Measurements from ENCODE around the gene EPHA4.

The EPHA4 gene

DNA sequence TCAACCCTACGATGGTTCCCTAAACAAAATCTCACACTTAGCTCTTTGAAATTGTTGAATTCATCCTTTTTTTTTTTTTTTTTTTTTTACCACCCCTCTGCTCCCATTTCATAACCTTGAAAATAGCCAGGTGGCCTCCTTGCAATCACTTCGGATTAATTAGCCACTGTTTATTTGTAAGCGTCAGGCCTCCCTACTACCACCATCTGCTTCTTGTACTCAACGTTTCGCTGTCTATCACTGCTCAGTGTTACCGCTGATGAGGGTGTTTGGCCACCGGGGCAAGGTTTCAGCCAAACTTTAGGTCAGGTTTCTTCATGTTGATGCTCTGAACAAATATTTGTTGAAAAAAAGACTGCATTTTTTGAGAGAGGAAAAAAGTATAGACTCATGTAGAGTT lies 183.2 kb downstream of the EPHA4 start:
- TF ChIP-seq, protein P1, sequence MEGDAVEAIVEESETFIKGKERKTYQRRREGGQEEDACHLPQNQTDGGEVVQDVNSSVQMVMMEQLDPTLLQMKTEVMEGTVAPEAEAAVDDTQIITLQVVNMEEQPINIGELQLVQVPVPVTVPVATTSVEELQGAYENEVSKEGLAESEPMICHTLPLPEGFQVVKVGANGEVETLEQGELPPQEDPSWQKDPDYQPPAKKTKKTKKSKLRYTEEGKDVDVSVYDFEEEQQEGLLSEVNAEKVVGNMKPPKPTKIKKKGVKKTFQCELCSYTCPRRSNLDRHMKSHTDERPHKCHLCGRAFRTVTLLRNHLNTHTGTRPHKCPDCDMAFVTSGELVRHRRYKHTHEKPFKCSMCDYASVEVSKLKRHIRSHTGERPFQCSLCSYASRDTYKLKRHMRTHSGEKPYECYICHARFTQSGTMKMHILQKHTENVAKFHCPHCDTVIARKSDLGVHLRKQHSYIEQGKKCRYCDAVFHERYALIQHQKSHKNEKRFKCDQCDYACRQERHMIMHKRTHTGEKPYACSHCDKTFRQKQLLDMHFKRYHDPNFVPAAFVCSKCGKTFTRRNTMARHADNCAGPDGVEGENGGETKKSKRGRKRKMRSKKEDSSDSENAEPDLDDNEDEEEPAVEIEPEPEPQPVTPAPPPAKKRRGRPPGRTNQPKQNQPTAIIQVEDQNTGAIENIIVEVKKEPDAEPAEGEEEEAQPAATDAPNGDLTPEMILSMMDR (IDR thresholded peaks at IDR 0.05; ENCODE audit: insufficient read depth, low read length, poor library complexity, severe bottlenecking): no peak
- Histone ChIP-seq H3K27me3 (replicated peaks; ENCODE audit: control insufficient read depth, insufficient read depth, low read length) (no peaks in the 10 kb centered on the region), H3K36me3 (ENCODE audit: control insufficient read depth, insufficient read depth, low read length) (no peaks in the 10 kb centered on the region), H3K4me3 (replicated peaks; ENCODE audit: low read depth, low read length) (no peak overlapping the region)
- no peak for DNase-seq (ENCODE audit: extremely low read depth, insufficient read length)

DNA sequence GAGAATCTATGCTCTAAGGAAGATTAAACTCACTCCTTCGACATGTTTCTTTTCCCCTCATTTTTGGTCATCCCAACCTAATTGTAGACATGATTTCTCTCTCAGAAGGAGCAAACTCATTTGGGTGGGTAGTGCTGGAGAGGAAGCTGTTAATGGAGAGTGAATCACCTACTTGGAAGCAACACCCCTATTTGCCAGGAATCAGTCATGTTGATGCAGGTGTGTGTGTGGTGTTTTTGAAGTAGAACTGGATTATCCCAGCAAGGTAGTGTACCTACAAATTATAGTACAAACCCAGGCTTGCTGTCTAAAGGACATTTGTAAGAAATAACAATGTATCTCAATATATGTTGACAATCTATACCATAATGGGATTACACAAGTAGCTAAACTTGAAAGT lies 186.4 kb downstream of the EPHA4 start:
- TF ChIP-seq, protein P1 (IDR thresholded peaks at IDR 0.05; ENCODE audit: insufficient read depth, low read length, poor library complexity, severe bottlenecking): no peak
- H3K36me3 ChIP-seq (ENCODE audit: control insufficient read depth, insufficient read depth, low read length): no peaks in the 10 kb centered on the region

DNA sequence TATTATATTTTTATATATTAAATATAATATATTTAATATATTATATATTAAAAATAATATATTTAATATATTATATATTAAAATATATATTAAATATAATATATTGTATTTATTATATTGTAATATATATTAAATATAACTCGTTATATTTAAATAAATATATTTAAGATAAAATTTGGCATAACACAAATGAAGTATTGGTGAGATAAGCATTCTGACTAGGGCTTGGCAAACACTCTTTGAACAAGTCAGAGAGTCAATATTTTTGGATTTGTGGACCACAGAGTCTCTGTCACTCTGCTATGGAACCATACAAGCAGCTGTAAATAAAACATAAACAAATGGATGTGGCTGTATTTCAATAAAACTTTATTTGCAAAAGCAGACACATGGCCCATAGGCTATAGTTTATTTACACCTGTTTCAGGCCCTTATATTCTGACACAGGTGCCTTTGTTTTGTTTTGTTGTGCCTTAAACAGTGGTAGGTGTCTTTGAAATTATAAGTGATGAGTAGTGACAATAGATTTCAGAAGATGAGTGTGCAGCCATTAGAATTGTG lies 190.1 kb downstream of the EPHA4 start:
- Histone ChIP-seq H3K4me3 (replicated peaks; ENCODE audit: low read depth, low read length) (no peak overlapping the region), H3K27me3 (replicated peaks; ENCODE audit: control insufficient read depth, insufficient read depth, low read length) (no peaks in the 10 kb centered on the region), H3K36me3 (ENCODE audit: control insufficient read depth, insufficient read depth, low read length) (no peaks in the 10 kb centered on the region)
- TF ChIP-seq, protein P1 (IDR thresholded peaks at IDR 0.05; ENCODE audit: insufficient read depth, low read length, poor library complexity, severe bottlenecking): no peak
- no peak for DNase-seq (ENCODE audit: extremely low read depth, insufficient read length)

More for the DNA sequence above, 186.4 kb downstream of the EPHA4 start:
- H3K4me3 ChIP-seq (replicated peaks; ENCODE audit: low read depth, low read length): no peak overlapping the region
- no peak for DNase-seq (ENCODE audit: extremely low read depth, insufficient read length)
- H3K27me3 ChIP-seq (replicated peaks; ENCODE audit: control insufficient read depth, insufficient read depth, low read length): no peaks in the 10 kb centered on the region

DNA sequence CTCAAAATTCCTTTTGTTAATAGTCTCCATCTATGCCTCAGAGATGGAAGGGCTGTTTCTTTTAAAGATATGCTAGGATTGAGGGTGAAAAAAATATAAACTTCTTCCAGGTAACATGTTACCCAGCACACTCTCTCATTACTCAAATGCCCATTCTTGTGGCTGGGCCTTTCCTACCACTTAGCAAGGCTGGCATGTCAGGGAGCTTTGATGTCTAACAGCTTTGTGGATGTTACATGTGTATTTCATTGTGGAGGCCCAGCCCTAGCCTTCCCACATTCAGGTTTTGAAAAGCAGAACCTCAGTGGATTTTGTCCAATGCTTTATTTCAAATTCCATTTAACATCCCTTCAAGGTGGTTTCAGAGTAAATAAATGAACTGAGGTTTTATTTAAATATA lies 191.4 kb downstream of the EPHA4 start:
- Histone ChIP-seq H3K27me3 (replicated peaks; ENCODE audit: control insufficient read depth, insufficient read depth, low read length) (no peaks in the 10 kb centered on the region), H3K4me3 (replicated peaks; ENCODE audit: low read depth, low read length) (no peak overlapping the region), H3K36me3 (ENCODE audit: control insufficient read depth, insufficient read depth, low read length) (no peaks in the 10 kb centered on the region)
- TF ChIP-seq, protein P1 (IDR thresholded peaks at IDR 0.05; ENCODE audit: insufficient read depth, low read length, poor library complexity, severe bottlenecking): no peak
- no peak for DNase-seq (ENCODE audit: extremely low read depth, insufficient read length)

DNA sequence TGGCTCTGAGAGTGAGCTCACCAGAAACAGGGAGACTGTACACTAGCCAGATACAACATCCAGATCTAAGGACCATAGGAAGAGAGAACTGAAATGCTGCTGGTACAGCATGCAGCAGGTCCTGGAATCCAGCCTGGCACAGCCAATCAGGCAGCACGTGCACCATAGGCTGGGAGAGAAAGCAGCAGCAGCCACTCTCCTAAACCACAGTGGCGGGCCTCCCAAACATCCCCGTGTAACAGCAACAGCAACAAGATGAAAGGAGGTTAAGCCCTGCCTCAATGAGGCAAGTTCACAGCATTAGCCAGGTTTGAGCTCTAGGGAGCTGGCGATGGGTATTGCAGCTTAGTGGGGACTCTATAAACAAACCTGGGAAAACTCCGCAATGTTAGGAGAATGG lies 192.0 kb downstream of the EPHA4 start:
- no peaks in the 10 kb centered on the region for H3K27me3 ChIP-seq (replicated peaks; ENCODE audit: control insufficient read depth, insufficient read depth, low read length)
- H3K36me3 ChIP-seq (ENCODE audit: control insufficient read depth, insufficient read depth, low read length): no peaks in the 10 kb centered on the region
- no peak overlapping the region for H3K4me3 ChIP-seq (replicated peaks; ENCODE audit: low read depth, low read length)
- TF ChIP-seq, protein P1 (IDR thresholded peaks at IDR 0.05; ENCODE audit: insufficient read depth, low read length, poor library complexity, severe bottlenecking): no peak
- DNase-seq (ENCODE audit: extremely low read depth, insufficient read length): no peak

DNA sequence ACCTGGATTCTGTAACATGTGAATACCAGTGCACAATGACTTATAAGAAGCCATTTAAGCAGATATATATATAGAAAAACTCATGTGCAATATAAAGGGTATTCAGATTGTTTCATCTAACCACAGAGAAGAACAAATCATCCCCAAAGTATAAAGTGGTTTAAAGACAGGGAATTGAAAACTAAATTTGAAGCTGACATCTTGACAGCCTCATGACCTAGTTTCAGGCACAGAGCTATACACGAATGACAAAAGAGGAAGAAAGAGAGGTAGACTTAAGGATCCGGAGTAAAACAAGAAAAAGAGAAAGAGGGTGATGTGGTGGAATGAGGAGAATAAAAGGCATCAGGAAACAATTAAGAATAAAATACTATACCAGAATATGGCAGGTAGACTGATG lies 194.5 kb downstream of the EPHA4 start:
- Histone ChIP-seq H3K27me3 (replicated peaks; ENCODE audit: control insufficient read depth, insufficient read depth, low read length) (no peaks in the 10 kb centered on the region), H3K36me3 (ENCODE audit: control insufficient read depth, insufficient read depth, low read length) (no peaks in the 10 kb centered on the region), H3K4me3 (replicated peaks; ENCODE audit: low read depth, low read length) (no peak overlapping the region)
- DNase-seq (ENCODE audit: extremely low read depth, insufficient read length): no peak
- TF ChIP-seq, protein P1 (IDR thresholded peaks at IDR 0.05; ENCODE audit: insufficient read depth, low read length, poor library complexity, severe bottlenecking): no peak
